GM08714 (cell line): ENCODE measurements around the gene LOXL1.

Experiments used
- H3K4me3 ChIP-seq: fragments of 200-500 bp; sonication (Bioruptor generic); 2 replicates; pipeline ENCODE4 v1.5.1; 2014; ENCODE audit warnings: mild to moderate bottlenecking, low read length, inconsistent platforms
- ZNF274 ChIP-seq: IDR thresholded peaks from 2 replicates; pipeline ENCODE4 v1.6.1; 2012; ENCODE audit warnings: mild to moderate bottlenecking, low read depth, low read length

LOXL1 gene

GRCh38 chr15:73891328-73892315 lies 34.6 kb upstream of the LOXL1 start:
- TF ChIP-seq ZNF274 = no peak
- H3K4me3 ChIP-seq = no peak overlapping the region

DNA sequence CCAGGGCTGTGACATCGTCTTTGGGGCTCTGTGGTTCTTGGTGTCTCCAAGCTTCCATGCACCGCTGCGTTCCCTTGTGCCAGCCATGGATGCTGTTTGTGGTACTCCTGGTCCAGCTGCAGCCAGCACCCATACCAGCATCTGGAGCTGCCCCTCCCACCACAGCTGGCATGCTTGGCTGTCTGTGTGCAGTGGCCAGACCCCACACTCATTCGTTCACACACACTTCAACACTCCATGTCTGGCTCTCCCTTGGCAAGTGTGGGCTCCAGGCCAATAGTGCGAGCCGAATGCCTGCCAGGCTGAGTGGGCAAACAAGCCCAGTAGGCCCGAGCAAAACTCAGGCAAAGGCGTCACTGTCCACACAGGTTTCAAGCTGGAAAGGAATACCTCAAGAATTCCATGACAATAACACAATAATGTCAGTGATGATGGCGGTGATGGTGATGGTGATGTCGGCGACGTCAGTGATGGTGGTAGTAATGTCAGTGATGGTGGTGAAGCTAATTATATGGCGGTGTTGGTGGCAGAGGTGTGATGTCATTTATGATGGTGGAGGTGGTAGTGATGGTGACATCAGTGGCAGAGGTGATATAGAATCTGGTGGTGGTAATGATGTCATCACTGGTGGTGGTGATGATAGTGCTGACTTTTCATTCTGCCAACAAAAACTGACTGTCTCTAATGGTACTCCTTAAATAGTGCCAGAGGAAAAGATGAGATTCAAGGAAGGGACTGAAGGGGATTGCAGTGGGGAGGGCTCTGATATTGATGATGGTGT lies 33.6 kb upstream of the LOXL1 start:
- H3K4me3 ChIP-seq = no peak overlapping the region
- TF ChIP-seq ZNF274 = no peak

DNA sequence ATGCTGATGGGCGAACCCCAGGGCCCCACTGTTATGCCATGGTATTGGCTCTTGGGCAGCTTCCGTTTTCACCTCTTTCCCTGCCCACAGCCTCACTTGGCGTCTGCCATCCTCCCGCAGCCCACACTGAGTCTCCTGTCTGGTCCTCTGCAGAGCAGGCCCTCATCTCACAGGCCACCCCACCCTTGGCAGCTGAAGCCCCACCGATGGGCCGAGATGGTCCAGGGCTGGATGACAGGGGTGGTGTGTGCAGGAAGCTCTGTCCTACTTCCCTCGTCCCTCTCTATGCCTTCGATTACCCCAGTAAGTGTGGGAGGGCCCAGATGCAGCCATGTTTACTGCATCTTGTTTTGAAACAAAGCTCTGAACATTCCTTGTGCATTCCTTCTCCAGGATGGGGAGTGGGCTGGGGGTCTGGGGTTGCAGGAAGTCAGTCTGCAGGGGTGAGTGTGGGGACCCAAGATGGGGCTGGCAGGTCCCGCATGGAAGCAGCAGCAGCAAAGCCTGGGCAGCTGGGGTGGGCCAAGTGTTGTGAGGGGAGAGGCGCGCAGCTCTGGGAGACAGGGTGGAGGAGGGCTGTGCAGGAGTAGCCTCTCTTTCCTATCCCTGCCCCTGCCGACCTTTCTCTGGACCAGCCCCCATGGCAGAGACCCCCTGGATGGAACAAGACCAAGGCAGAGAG lies 32.0 kb upstream of the LOXL1 start:
- no peak for TF ChIP-seq ZNF274
- H3K4me3 ChIP-seq = no peak overlapping the region

GRCh38 chr15:73897441-73898261 lies 28.6 kb upstream of the LOXL1 start:
- TF ChIP-seq ZNF274 = no peak
- no peak overlapping the region for H3K4me3 ChIP-seq

DNA sequence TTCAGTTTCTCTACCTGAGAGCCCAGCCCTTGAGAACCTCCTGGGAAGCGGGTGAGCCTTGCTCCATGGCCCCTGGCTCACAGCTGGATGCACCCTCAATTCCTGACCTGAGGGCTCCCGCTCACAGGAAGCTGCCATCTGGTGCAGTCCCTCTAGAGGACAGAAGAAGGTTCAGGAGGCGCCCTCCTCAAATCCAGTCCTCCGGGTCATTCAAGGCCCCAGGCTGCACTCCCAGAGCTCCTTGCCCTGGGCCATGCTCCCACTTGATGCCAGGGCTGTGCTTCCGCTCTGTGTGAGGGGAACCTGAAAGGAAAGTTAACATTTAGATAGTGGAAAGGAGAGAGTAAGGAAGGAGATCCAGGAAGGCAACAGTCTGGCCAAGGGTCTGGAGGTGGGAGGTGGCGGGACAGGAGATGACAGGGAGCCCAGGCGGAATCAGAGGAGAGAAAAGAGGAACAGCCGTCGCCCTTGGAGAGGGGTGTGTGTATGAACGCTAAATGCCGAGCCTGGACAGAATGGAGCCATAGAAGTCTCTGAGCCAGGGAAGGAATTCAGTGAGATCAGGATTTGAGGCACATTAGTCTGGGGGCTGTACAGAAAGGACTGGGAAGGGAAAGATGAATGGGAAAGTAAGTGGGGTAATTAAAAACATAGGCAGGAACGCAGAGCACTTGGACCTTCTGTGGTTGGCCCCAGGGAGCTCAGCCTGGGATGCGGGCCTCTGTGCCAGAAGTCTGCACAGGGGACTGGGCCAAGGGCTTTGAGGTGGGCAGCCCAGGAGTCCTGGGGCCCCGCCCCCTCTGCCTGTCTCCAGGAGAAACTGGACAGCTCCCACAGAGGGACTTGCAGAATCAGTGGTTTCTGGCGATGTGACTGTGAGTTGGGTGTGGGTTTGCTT lies 26.8 kb upstream of the LOXL1 start:
- H3K4me3 ChIP-seq = no peak overlapping the region
- TF ChIP-seq ZNF274 = no peak

DNA sequence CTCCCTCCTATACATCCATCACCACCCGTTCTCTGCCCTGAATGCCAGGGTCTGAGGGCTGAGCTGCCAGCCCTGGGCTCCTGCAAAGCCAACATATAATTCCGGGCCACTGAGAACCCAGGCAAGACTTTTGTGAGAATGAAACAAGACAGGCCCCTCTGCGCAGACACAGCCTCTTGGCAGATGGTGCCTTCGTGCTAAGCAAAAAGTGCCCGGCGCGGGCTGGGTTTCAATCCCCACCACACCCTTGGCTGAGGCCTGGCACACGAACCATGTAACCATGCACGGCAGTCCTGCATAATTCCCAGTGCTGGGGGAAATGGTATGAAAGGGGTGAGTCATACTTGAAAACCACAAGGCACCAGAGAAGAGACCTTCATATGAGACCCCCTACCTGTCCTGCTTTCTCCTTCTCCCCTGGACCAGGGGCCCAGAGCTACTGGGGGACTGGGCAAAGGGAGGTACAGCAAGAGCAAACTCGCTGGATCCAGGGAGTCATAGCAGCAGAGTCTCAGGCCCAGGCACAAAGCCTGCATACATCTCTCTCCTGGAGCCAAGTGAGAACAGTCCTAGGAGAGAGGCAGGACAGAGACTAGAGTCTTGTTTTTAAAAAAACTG lies 26.1 kb upstream of the LOXL1 start:
- H3K4me3 ChIP-seq = no peak overlapping the region
- TF ChIP-seq ZNF274 = no peak

GRCh38 chr15:73901126-73901810 lies 25.0 kb upstream of the LOXL1 start:
- no peak overlapping the region for H3K4me3 ChIP-seq
- TF ChIP-seq ZNF274 = no peak

DNA sequence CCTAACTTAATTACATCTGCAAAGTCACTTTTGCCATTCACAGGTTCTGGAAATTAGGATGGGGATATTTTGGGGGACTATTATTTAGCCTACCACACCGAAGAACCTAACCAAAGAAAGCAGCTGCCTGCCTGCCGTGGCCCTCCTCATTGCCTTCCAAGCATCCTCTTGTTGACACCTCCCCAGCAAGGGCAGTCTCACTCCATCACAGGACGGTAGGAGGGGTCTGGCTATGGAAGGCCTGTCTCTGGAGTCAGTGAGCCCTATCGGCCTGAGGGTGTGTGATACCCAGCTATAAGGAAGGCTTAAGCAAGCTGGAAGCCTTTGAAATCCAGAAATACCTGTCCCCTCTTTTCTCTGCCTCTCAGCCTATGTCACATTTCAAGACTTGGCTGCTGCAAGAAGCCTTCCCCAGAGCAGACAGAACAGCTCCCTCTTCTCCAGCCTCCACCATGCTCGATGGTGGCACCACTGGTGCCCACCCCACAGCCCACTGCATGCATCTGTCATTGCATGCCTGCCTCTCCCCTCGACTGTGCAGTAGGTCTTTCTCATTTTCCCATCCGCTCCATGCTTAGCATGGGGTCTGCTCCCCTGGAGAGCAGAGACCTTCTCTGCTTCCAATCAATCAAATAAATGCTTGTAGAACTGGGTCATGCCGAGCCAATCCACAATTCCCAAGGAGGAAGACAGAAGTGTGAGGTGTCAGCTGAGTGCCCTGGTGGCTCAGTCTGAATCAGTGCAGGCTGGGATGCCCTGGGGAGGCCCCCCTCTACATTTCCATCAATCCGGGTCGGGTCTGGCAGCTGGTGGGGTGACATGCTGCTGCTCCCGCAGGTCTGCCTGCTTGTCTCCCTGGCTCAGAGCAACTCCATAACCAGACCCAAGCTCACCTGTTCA lies 23.9 kb upstream of the LOXL1 start:
- no peak overlapping the region for H3K4me3 ChIP-seq
- TF ChIP-seq ZNF274 = no peak

- H3K4me3 ChIP-seq = no peak overlapping the region
- TF ChIP-seq ZNF274 = no peak
Measured at GRCh38 chr15:73904026-73904815, 22.0 kb upstream of the LOXL1 start.

DNA sequence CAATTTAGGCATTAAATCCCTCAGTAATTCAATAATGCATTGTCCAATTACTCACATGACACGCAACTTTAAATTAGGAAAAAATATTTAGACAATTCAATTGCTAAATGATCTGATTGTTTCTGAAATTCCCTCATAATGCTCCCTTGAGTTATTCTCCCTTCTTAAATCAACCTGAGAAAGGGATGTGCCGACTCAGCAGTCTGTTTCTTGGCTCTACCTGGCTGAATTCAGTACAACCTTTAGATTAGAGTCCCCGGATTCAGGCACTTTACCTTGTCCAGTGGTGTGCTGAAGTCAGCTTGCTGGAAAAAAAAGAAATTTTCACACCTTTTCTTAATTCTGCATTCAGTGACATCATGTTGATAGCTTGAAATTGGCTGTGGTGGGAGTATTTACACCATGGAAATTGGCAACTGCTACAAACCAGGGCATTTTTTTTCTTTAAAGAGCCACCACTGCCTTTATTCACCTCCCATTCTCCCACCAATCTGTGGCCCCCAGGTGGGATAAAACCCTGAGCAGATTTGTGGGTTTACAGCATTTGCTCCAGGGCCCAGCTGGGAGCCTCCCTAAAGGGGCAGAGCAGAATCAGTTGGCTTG lies 20.9 kb upstream of the LOXL1 start:
- no peak for TF ChIP-seq ZNF274
- no peak overlapping the region for H3K4me3 ChIP-seq
